Left renal cortex interstitium (tissue), 4 donors: ENCODE results near the gene TNKS2. TPM values are rescaled to one million over a fixed set of nuclear protein-coding genes. Genes with fewer than 3 reads are reported as not detected.
A peak's percentile ranks its signal among the peaks of the same experiment; 100 is the strongest.

ENCODE experiments used
- DNase-seq, 4 donors: peaks; one replicate each; pipeline ENCODE4 v3.0.0-alpha.2; 2013; ENCODE audit warnings: low read depth in 4 of 4, low spot score in 2 of 4, missing footprints in 1 of 4
- polyA plus RNA-seq, 4 donors: library from polyadenylated mRNA; unstranded; fragments of 120-200 nt; gene quantifications; one replicate each; pipeline ENCODE4 v1.2.1, GENCODE V29; 2013; ENCODE audit not compliant: insufficient read length in 4 of 4

Gene TNKS2
- polyA plus RNA-seq, 4 donors: 53.4 to 63.8 (median 54.4) TPM

- DNase-seq: no peak
These were observed 108.9 kb downstream of the TNKS2 start for GRCh38 chr10:91907033-91907594.

- DNase-seq: no peak
These were observed 109.7 kb downstream of the TNKS2 start for GRCh38 chr10:91907914-91908336.

GRCh38 chr10:91908337-91909116 lies 110.3 kb downstream of the TNKS2 start:
- DNase-seq: peak in 3 of 4 donors; percentile 76 to 79 (median 77)

DNA sequence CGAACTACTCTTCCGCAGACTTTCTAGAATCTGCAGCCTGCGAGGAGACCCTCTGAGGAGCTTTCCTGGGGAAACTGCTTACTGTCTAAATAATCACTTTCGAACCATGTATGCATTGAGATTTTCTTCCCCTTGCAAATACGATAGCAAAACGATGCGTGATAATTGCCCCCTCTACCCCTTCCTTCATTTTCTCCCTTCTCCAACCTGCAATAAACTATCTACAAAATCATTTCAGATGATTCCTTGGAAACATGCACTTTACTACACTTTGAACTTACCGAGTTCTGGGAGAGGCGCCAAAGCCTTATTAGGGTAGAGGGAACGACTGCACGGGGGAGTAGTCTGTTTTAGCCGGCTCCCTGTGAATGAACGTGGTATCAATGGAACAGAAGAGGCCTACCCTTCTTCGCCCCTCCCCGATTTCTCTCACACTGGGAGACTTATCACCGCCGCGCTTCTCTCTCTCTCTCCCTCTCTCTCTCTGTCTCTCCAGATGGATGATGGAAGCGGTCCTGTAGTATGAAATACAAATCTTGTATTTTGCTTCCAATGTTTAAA lies 111.0 kb downstream of the TNKS2 start, which contains the start of gene FGFBP3:
TSS of gene FGFBP3 (minus strand) at position 370 of the 561 bp plus-strand sequence. CDS start 517 bp downstream, outside the sequence.
- DNase-seq: peak in 2 of 4 donors; percentile 24 to 60

GRCh38 chr10:91910467-91910866 lies 112.2 kb downstream of the TNKS2 start:
- DNase-seq: no peak

Other genes starting within 250 kb of the TNKS2 start
- 10 to 100 TPM; 32.4 to 40.4 (median 36.6) TPM for gene PPP1R3C, start 165.4 kb upstream of the TNKS2 start, polyA plus RNA-seq
- gene FGFBP3, start 111.1 kb downstream of the TNKS2 start, polyA plus RNA-seq: 1 to 10 TPM; 2.6 to 3.9 (median 3.2) TPM
- 10 to 100 TPM; 41.1 to 55.4 (median 50.7) TPM for gene BTAF1, start 125.3 kb downstream of the TNKS2 start, polyA plus RNA-seq